Vagina (tissue), 2 donors: ENCODE data around the gene ATP7B.

Experiments
- CTCF ChIP-seq, 3 experiments: fragments of 450-650 bp in 2 of 3; fragments of 200-600 bp in 1 of 3; sonication (generic) in 1 of 3; IDR thresholded peaks; one replicate each; pipeline ENCODE4 v1.5.1; 2017 to 2019; ENCODE audit warnings: antibody characterized with exemption in 3 of 3, mild to moderate bottlenecking in 2 of 3, moderate library complexity in 2 of 3
- POLR2A ChIP-seq, 2 donors: fragments of 450-650 bp; IDR thresholded peaks; one replicate each; pipeline ENCODE4 v1.6.1; 2017; ENCODE audit warnings: antibody characterized with exemption in 2 of 2, mild to moderate bottlenecking in 2 of 2, moderate library complexity in 2 of 2

DNA sequence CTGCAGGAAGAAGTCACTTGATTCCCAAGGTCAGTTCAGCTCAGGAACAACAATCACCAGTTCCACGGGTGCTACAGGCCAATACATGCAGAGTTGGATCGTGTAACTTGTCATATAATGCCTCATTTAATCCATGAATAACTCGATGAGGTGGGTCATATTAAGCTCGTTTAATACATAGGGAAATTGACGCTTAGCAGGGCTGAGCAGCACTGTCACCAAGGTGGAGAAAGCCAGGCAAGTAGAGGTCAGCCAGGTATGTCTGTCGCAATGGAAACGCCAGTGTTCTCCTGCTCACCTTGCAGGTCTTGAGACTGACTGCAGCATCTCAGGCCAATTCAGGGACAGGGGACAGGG, 97.1 kb downstream of the ATP7B start:
- TF ChIP-seq CTCF (IDR thresholded peaks at IDR 0.05) (no peak), POLR2A (IDR thresholded peaks at IDR 0.05) (no peak)
